Measurements from ENCODE around the gene TTC23. TPM values are rescaled to one million over a fixed set of nuclear protein-coding genes. Genes with fewer than 3 reads are reported as not detected.

The TTC23 gene
- total and polyA plus RNA-seq, 8 donors = 3.8 to 75.3 (median 14.8) TPM

- no peak overlapping the region for H3K4me3 ChIP-seq
- H3K27ac ChIP-seq = peak overlapping the region in 2 of 5 donors; percentile 43 to 96
- no peaks in the 10 kb centered on the region for H3K9me3 ChIP-seq
- DNase-seq = no peak
- H3K4me1 ChIP-seq = peaks cover 16 to 62% (median 36%) of the 10 kb centered on the region in 4 donors
- WGBS, 5 donors = 81 to 99% (median 95%) methylated on average over 3 of the region's 3 CpGs
- TF ChIP-seq POLR2A (IDR thresholded peaks at IDR 0.05) (no peak), POLR2AphosphoS5 (IDR thresholded peaks at IDR 0.05) (no peak)
- TF ChIP-seq, protein P1, sequence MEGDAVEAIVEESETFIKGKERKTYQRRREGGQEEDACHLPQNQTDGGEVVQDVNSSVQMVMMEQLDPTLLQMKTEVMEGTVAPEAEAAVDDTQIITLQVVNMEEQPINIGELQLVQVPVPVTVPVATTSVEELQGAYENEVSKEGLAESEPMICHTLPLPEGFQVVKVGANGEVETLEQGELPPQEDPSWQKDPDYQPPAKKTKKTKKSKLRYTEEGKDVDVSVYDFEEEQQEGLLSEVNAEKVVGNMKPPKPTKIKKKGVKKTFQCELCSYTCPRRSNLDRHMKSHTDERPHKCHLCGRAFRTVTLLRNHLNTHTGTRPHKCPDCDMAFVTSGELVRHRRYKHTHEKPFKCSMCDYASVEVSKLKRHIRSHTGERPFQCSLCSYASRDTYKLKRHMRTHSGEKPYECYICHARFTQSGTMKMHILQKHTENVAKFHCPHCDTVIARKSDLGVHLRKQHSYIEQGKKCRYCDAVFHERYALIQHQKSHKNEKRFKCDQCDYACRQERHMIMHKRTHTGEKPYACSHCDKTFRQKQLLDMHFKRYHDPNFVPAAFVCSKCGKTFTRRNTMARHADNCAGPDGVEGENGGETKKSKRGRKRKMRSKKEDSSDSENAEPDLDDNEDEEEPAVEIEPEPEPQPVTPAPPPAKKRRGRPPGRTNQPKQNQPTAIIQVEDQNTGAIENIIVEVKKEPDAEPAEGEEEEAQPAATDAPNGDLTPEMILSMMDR (IDR thresholded peaks at IDR 0.05) = no peak
- intact Hi-C loops (cut with DNase I; ENCODE audit: low total_unique reads) = no loop called here
- no peaks in the 10 kb centered on the region for H3K27me3 ChIP-seq
- H3K36me3 ChIP-seq = peaks cover 5 to 46% (median 33%) of the 10 kb centered on the region in 4 donors
Measured at GRCh38 chr15:99126930-99127329, 122.5 kb downstream of the TTC23 start.

- H3K27ac ChIP-seq = peak overlapping the region in 4 of 5 donors; percentile 21 to 96 (median 84)
- WGBS, 5 donors = 63 to 90% (median 89%) methylated on average over 3 to 7 of the region's 7 CpGs
Measured at GRCh38 chr15:99126131-99126588, 123.2 kb downstream of the TTC23 start.

GRCh38 chr15:99125061-99125891, 124.1 kb downstream of the TTC23 start:
- H3K4me1 ChIP-seq = peaks cover 16 to 63% (median 43%) of the 10 kb centered on the region in 4 donors
- no peaks in the 10 kb centered on the region for H3K27me3 ChIP-seq
- TF ChIP-seq, protein P1 (IDR thresholded peaks at IDR 0.05) = no peak
- no peak overlapping the region for H3K4me3 ChIP-seq
- intact Hi-C loops (cut with DNase I; ENCODE audit: low total_unique reads) = no loop called here
- no peak for DNase-seq
- no peaks in the 10 kb centered on the region for H3K9me3 ChIP-seq
- H3K27ac ChIP-seq = peak overlapping the region in 4 of 5 donors; percentile 81 to 96 (median 84)
- 72 to 84% (median 77%) methylated on average over 27 to 29 of the region's 29 CpGs for WGBS, 5 donors
- H3K36me3 ChIP-seq = peaks cover 0 to 31% (median 22%) of the 10 kb centered on the region in 4 donors

More at GRCh38 chr15:99126131-99126588, 123.2 kb downstream of the TTC23 start:
- intact Hi-C loops (cut with DNase I; ENCODE audit: low total_unique reads) = no loop called here
- Histone ChIP-seq H3K4me1 (peaks cover 16 to 62% (median 36%) of the 10 kb centered on the region in 4 donors), H3K27me3 (no peaks in the 10 kb centered on the region), H3K9me3 (no peaks in the 10 kb centered on the region), H3K4me3 (no peak overlapping the region), H3K36me3 (peaks cover 0 to 39% (median 27%) of the 10 kb centered on the region in 4 donors)
- no peak for DNase-seq
- TF ChIP-seq POLR2AphosphoS5 (IDR thresholded peaks at IDR 0.05) = no peak
- TF ChIP-seq EP300 (IDR thresholded peaks at IDR 0.05) = no peak
- TF ChIP-seq, protein P1 (IDR thresholded peaks at IDR 0.05) = no peak
- no peak for TF ChIP-seq POLR2A (IDR thresholded peaks at IDR 0.05)

GRCh38 chr15:99124641-99125040, 124.7 kb downstream of the TTC23 start:
- Histone ChIP-seq H3K9me3 (no peaks in the 10 kb centered on the region), H3K27me3 (no peaks in the 10 kb centered on the region), H3K4me3 (no peak overlapping the region), H3K27ac (peak overlapping the region in 4 of 5 donors; percentile 81 to 96 (median 84)), H3K4me1 (peaks cover 16 to 64% (median 45%) of the 10 kb centered on the region in 4 donors), H3K36me3 (peaks cover 0 to 31% (median 19%) of the 10 kb centered on the region in 4 donors)
- DNase-seq = no peak
- WGBS, 5 donors = 80 to 90% (median 85%) methylated on average over 6 to 8 of the region's 8 CpGs
- no peak for TF ChIP-seq EP300 (IDR thresholded peaks at IDR 0.05)
- intact Hi-C loops (cut with DNase I; ENCODE audit: low total_unique reads) = no loop called here
